ENCODE data around the gene MYRIP. TPM values are rescaled to one million over a fixed set of nuclear protein-coding genes. Genes with fewer than 3 reads are reported as not detected.

The MYRIP gene
- total RNA-seq, 1 experiment from 2014 or later, result 0.44 TPM

GRCh38 chr3:40292637-40293349, 483.4 kb downstream of the MYRIP start:
- Histone ChIP-seq H2AFZ (ENCODE audit: low read depth, low read length, poor library complexity, severe bottlenecking) (no peak overlapping the region), H3K27ac (ENCODE audit: low read depth, low read length) (no peak overlapping the region), H3K4me2 (ENCODE audit: low read length) (no peak overlapping the region), H3K9me2 (ENCODE audit: insufficient read depth) (no peaks in the 10 kb centered on the region), H3K9ac (ENCODE audit: low read length) (no peak overlapping the region), H3K36me3 (ENCODE audit: control insufficient read depth in 1 of 2, insufficient read depth in 2 of 2, low read length in 2 of 2) (no peaks in the 10 kb centered on the region), H3K4me1 (ENCODE audit: control insufficient read depth in 1 of 2, insufficient read depth in 2 of 2, low read length in 2 of 2) (no peaks in the 10 kb centered on the region), H3K9me3 (ENCODE audit: control insufficient read depth in 1 of 2, insufficient read depth in 1 of 2, low read depth in 1 of 2, low read length in 2 of 2) (no peaks in the 10 kb centered on the region), H3K79me2 (ENCODE audit: insufficient read depth, low read length) (no peaks in the 10 kb centered on the region), H3K4me3 (replicated peaks in 1 of 2; ENCODE audit: low read depth in 1 of 2, low read length in 2 of 2) (no peak overlapping the region), H4K20me1 (ENCODE audit: insufficient read depth) (no peaks in the 10 kb centered on the region), H3K27me3 (ENCODE audit: insufficient read depth, low read length) (no peaks in the 10 kb centered on the region)
- POLR2A ChIA-PET, result no interaction called here
- TF ChIP-seq FOSL1 (IDR thresholded peaks at IDR 0.05; ENCODE audit: low read depth), result no peak
- TF ChIP-seq POLR2AphosphoS5 (IDR thresholded peaks at IDR 0.05; ENCODE audit: low read depth, low read length), result no peak
- no peak for TF ChIP-seq CTCF (IDR thresholded peaks at IDR 0.05 in 2 of 3, conservative IDR thresholded peaks at IDR 0.05 in 1 of 3; ENCODE audit: borderline replicate concordance in 1 of 3, insufficient read depth in 1 of 3, low read depth in 2 of 3, low read length in 2 of 3)
- TF ChIP-seq EZH2phosphoT487 (IDR thresholded peaks at IDR 0.05; ENCODE audit: borderline replicate concordance), result no peak
- no peak for TF ChIP-seq EZH2 (IDR thresholded peaks at IDR 0.05)
- no peak for TF ChIP-seq ZNF274 (IDR thresholded peaks at IDR 0.05; ENCODE audit: low read depth, low read length)
- TF ChIP-seq SIN3A (IDR thresholded peaks at IDR 0.05; ENCODE audit: low read depth), result no peak
- TF ChIP-seq ZFX (IDR thresholded peaks at IDR 0.05), result no peak
- no peak for TF ChIP-seq RAD21 (IDR thresholded peaks at IDR 0.05; ENCODE audit: low read depth)
- TF ChIP-seq SP1 (IDR thresholded peaks at IDR 0.05; ENCODE audit: low read depth), result no peak
- TF ChIP-seq ZBTB33 (IDR thresholded peaks at IDR 0.05; ENCODE audit: extremely low read depth, insufficient replicate concordance, low read length), result no peak
- no peak for TF ChIP-seq CEBPB (IDR thresholded peaks at IDR 0.05; ENCODE audit: low read depth)
- no peak for TF ChIP-seq REST (IDR thresholded peaks at IDR 0.05; ENCODE audit: low read depth)
- no peak for TF ChIP-seq ELF1 (IDR thresholded peaks at IDR 0.05; ENCODE audit: borderline replicate concordance, low read depth)
- DNase-seq (ENCODE audit: low read depth, low spot score), result no peak
- CTCF ChIA-PET, result no interaction called here
- BruUV-seq (replicated peaks), result no TSS peak
- RAD21 ChIA-PET (ENCODE audit: low non-redundant PET in 1 of 2, low total read pairs in 2 of 2, uncharacterized antibody in 2 of 2, unreplicated experiment in 2 of 2), result no interaction called here
- intact Hi-C loops (cut with micrococcal nuclease), result no loop called here
- ATAC-seq, result no peak

All from HCT116 (cell line).